Fibroblast of villous mesenchyme (primary cell): Measurements from ENCODE around the gene HAX1. TPM values are rescaled to one million over a fixed set of nuclear protein-coding genes. Genes with fewer than 3 reads are reported as not detected.

Source experiments
- DNase-seq: peaks from one replicate; pipeline ENCODE4 v3.0.0-alpha.2; 2010; ENCODE audit warnings: low read depth
- H3K4me3 ChIP-seq: 2 replicates; pipeline ENCODE4 v1.5.1; 2011; ENCODE audit warnings: low read depth, mild to moderate bottlenecking, low read length
- CTCF ChIP-seq: IDR thresholded peaks from 2 replicates; pipeline ENCODE4 v1.5.1; 2012; ENCODE audit warnings: low read depth, mild to moderate bottlenecking, low read length; ENCODE audit not compliant: insufficient read depth
- total RNA-seq: library from RNA; depleted of rRNA; stranded (reverse); fragments of >200 nt; gene quantifications from 2 replicates; pipeline ENCODE4 v1.2.3, GENCODE V29; 2012

The HAX1 gene
- total RNA-seq, 1 donor: 165 TPM

GRCh38 chr1:154237880-154238506 is 34.4 kb upstream of the HAX1 start:
- no peak overlapping the region for H3K4me3 ChIP-seq
- no peak for TF ChIP-seq CTCF
- no peak for DNase-seq

GRCh38 chr1:154239491-154239890 is 32.9 kb upstream of the HAX1 start:
- no peak for TF ChIP-seq CTCF
- H3K4me3 ChIP-seq: no peak overlapping the region

GRCh38 chr1:154240294-154240833 is 32.1 kb upstream of the HAX1 start:
- DNase-seq: no peak
- H3K4me3 ChIP-seq: no peak overlapping the region
- TF ChIP-seq CTCF: no peak

More at GRCh38 chr1:154239491-154239890, 32.9 kb upstream of the HAX1 start:
- no peak for DNase-seq

GRCh38 chr1:154241703-154242351 is 30.6 kb upstream of the HAX1 start:
- DNase-seq: no peak
- TF ChIP-seq CTCF: no peak
- no peak overlapping the region for H3K4me3 ChIP-seq

GRCh38 chr1:154253671-154254070 is 18.8 kb upstream of the HAX1 start:
- no peak for DNase-seq
- TF ChIP-seq CTCF: no peak
- no peak overlapping the region for H3K4me3 ChIP-seq

- TF ChIP-seq CTCF: no peak
- no peak for DNase-seq
- H3K4me3 ChIP-seq: no peak overlapping the region
Measured at GRCh38 chr1:154256686-154257085, 15.7 kb upstream of the HAX1 start.
